Activated CD4-positive, alpha-beta T cell treated with anti-CD3 and anti-CD28 coated beads for 36 hours (primary cell): Measurements from ENCODE around the gene ECHDC3. TPM values are rescaled to one million over a fixed set of nuclear protein-coding genes. Genes with fewer than 3 reads are reported as not detected.

Experiments
- total RNA-seq, 2 experiments: library from RNA; stranded (reverse); gene quantifications; one replicate each; pipeline ENCODE4 v1.2.3, GENCODE V29; 2021

Gene ECHDC3
- total RNA-seq, 2 experiments from 2014 or later, result 3.5 to 3.8 TPM

Other genes with a start within 250 kb of the ECHDC3 start
- 1 to 10 TPM; 4.4 to 5.4 TPM for gene USP6NL, start 130.7 kb upstream of the ECHDC3 start, total RNA-seq
- under 1 TPM; 0.78 to 0.88 TPM for gene PROSER2, start 81.0 kb downstream of the ECHDC3 start, total RNA-seq